GM18505 (cell line): Measurements from ENCODE around the gene SRGAP2B.
"Not testable (repeated sequence)": the region's sequence is repeated elsewhere in the genome, so short reads cannot be mapped to it uniquely, and the experiment has no call there.

Experiments
- ATAC-seq: cut with Tn5 transposase; IDR thresholded peaks from one replicate; pipeline ENCODE4 v1.9.1; 2021; ENCODE audit not compliant: unreplicated experiment

Gene SRGAP2B

GRCh38 chr1:144917154-144918026 is 177.7 kb downstream of the SRGAP2B start:
- ATAC-seq = not testable (repeated sequence)

GRCh38 chr1:144913977-144914734 is 181.0 kb downstream of the SRGAP2B start:
- peak; percentile 78 for ATAC-seq

- ATAC-seq = not testable (repeated sequence)
Observed at GRCh38 chr1:144913458-144913857, 181.7 kb downstream of the SRGAP2B start.

- ATAC-seq = not testable (repeated sequence)
Observed at GRCh38 chr1:144910729-144911128, 184.4 kb downstream of the SRGAP2B start.

GRCh38 chr1:144900841-144901240 is 194.3 kb downstream of the SRGAP2B start:
- ATAC-seq = not testable (repeated sequence)

- ATAC-seq = not testable (repeated sequence)
Observed at GRCh38 chr1:144894454-144895201, 200.5 kb downstream of the SRGAP2B start.

- not testable (repeated sequence) for ATAC-seq
Observed at GRCh38 chr1:144893710-144894438, 201.3 kb downstream of the SRGAP2B start.

GRCh38 chr1:144893062-144893461 is 202.1 kb downstream of the SRGAP2B start:
- ATAC-seq = not testable (repeated sequence)

GRCh38 chr1:144889450-144890115 is 205.5 kb downstream of the SRGAP2B start:
- not testable (repeated sequence) for ATAC-seq

GRCh38 chr1:144883022-144883421 is 212.1 kb downstream of the SRGAP2B start:
- not testable (repeated sequence) for ATAC-seq

GRCh38 chr1:144882343-144882742 is 212.8 kb downstream of the SRGAP2B start:
- ATAC-seq = not testable (repeated sequence)

GRCh38 chr1:144858607-144859006 is 236.5 kb downstream of the SRGAP2B start:
- not testable (repeated sequence) for ATAC-seq
